Measurements from ENCODE around the gene RAB11FIP5. TPM values are rescaled to one million over a fixed set of nuclear protein-coding genes. Genes with fewer than 3 reads are reported as not detected.

The RAB11FIP5 gene
- total RNA-seq, 6 experiments from 2014 or later = 76.7 to 92.0 (median 83.6) TPM

DNA sequence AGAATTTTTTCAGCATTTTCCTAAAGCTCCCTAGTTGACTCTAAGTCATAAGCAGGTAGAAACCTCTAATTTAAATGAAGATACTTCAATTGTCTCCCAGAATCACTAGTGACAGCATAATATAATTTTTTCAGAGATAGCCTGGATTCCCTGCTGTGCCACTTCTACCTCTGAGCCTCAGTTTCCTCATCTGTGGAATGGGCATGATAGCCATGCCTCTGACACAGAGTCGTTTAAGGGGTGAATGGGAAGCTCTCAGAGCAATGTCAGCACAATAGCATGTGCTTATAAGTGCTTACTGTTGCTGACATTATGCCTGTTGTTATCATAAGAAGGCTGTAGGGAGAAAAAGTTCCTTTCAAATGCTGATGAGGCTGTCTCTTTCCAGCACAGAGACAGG is 89.3 kb downstream of the RAB11FIP5 start:
- Mint-ChIP-seq H3K4me3 (no peak overlapping the region), H3K36me3 (ENCODE audit: low read depth) (0 out of 2 replicates have a peak, but pooled peaks cover 4% of the 10 kb centered on the region), H3K27ac (no peak overlapping the region), H3K27me3 (ENCODE audit: insufficient read depth) (no peaks in the 10 kb centered on the region), H3K9me3 (no peaks in the 10 kb centered on the region), H3K4me1 (ENCODE audit: low read depth) (peaks cover 24% of the 10 kb centered on the region)
- no peak for DNase-seq
- TF ChIP-seq, protein P1, sequence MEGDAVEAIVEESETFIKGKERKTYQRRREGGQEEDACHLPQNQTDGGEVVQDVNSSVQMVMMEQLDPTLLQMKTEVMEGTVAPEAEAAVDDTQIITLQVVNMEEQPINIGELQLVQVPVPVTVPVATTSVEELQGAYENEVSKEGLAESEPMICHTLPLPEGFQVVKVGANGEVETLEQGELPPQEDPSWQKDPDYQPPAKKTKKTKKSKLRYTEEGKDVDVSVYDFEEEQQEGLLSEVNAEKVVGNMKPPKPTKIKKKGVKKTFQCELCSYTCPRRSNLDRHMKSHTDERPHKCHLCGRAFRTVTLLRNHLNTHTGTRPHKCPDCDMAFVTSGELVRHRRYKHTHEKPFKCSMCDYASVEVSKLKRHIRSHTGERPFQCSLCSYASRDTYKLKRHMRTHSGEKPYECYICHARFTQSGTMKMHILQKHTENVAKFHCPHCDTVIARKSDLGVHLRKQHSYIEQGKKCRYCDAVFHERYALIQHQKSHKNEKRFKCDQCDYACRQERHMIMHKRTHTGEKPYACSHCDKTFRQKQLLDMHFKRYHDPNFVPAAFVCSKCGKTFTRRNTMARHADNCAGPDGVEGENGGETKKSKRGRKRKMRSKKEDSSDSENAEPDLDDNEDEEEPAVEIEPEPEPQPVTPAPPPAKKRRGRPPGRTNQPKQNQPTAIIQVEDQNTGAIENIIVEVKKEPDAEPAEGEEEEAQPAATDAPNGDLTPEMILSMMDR (IDR thresholded peaks at IDR 0.05) = no peak

Other genes with a start within 250 kb of the RAB11FIP5 start
- 10 to 100 TPM; 17.0 to 21.6 (median 19.0) TPM for gene SPR, start 225.5 kb downstream of the RAB11FIP5 start, total RNA-seq (2021; fragmentation: NEBNext Ultra II Directional; extraction: Animal tissue kit (Norgen Biotek cat#: 25700))
- gene EMX1, start 195.4 kb downstream of the RAB11FIP5 start, total RNA-seq (2021; fragmentation: NEBNext Ultra II Directional; extraction: Animal tissue kit (Norgen Biotek cat#: 25700)) = not detected
- gene SFXN5, start 41.2 kb downstream of the RAB11FIP5 start, total RNA-seq (2021; fragmentation: NEBNext Ultra II Directional; extraction: Animal tissue kit (Norgen Biotek cat#: 25700)) = 10 to 100 TPM; 10.2 to 17.0 (median 14.7) TPM
- gene NOTO, start 89.6 kb upstream of the RAB11FIP5 start, total RNA-seq (2021; fragmentation: NEBNext Ultra II Directional; extraction: Animal tissue kit (Norgen Biotek cat#: 25700)) = not detected
- 10 to 100 TPM; 19.3 to 27.6 (median 24.4) TPM for gene SMYD5, start 101.3 kb upstream of the RAB11FIP5 start, total RNA-seq (2021; fragmentation: NEBNext Ultra II Directional; extraction: Animal tissue kit (Norgen Biotek cat#: 25700))
- gene PRADC1, start 120.3 kb upstream of the RAB11FIP5 start, total RNA-seq (2021; fragmentation: NEBNext Ultra II Directional; extraction: Animal tissue kit (Norgen Biotek cat#: 25700)) = 10 to 100 TPM; 27.5 to 38.7 (median 31.7) TPM
- gene CCT7, start 121.4 kb upstream of the RAB11FIP5 start, total RNA-seq (2021; fragmentation: NEBNext Ultra II Directional; extraction: Animal tissue kit (Norgen Biotek cat#: 25700)) = 100 to 1,000 TPM; 350 to 492 (median 406) TPM
- gene FBXO41, start 171.5 kb upstream of the RAB11FIP5 start, total RNA-seq (2021; fragmentation: NEBNext Ultra II Directional; extraction: Animal tissue kit (Norgen Biotek cat#: 25700)) = 1 to 10 TPM in 4 of 6 experiments, under 1 TPM in 2; 0.80 to 1.7 (median 1.4) TPM
- gene EGR4, start 180.6 kb upstream of the RAB11FIP5 start, total RNA-seq (2021; fragmentation: NEBNext Ultra II Directional; extraction: Animal tissue kit (Norgen Biotek cat#: 25700)) = not detected

Measured in HFFc6 (cell line).